Aorta (tissue), 5 donors: ENCODE measurements around the gene HYAL2. TPM values are rescaled to one million over a fixed set of nuclear protein-coding genes. Genes with fewer than 3 reads are reported as not detected.
"Not testable (repeated sequence)": the region's sequence is repeated elsewhere in the genome, so short reads cannot be mapped to it uniquely, and the experiment has no call there.

Experiments
- ATAC-seq: fragments of 200-7000 bp; cut with Tn5 transposase; one replicate; pipeline ENCODE4 v1.9.1; 2022; ENCODE audit warnings: moderate library complexity; ENCODE audit not compliant: low FRiP score
- DNase-seq, 2 donors: peaks; one replicate each; pipeline ENCODE4 v3.0.0-alpha.2; 2020
- H3K27ac ChIP-seq, 2 donors: one replicate each; pipeline ENCODE4 v1.5.1; 2013; ENCODE audit warnings: low read length in 2 of 2, mild to moderate bottlenecking in 2 of 2, moderate library complexity in 2 of 2, control low read depth in 1 of 2, inconsistent platforms in 1 of 2, low read depth in 1 of 2
- H3K27me3 ChIP-seq, 2 donors: one replicate each; pipeline ENCODE4 v1.6.1; 2013; ENCODE audit warnings: control low read depth in 1 of 2, low read length in 1 of 2, mild to moderate bottlenecking in 1 of 2, moderate library complexity in 1 of 2; ENCODE audit not compliant: insufficient read depth in 2 of 2, control insufficient read depth in 1 of 2
- H3K36me3 ChIP-seq, 2 donors: one replicate each; pipeline ENCODE4 v1.6.1; 2013; ENCODE audit warnings: control low read depth in 1 of 2, low read length in 1 of 2, mild to moderate bottlenecking in 1 of 2; ENCODE audit not compliant: insufficient read depth in 2 of 2, control insufficient read depth in 1 of 2
- H3K4me1 ChIP-seq, 2 donors: one replicate each; pipeline ENCODE4 v1.6.1; 2013; ENCODE audit warnings: low read length in 2 of 2, control low read depth in 1 of 2, mild to moderate bottlenecking in 1 of 2, moderate library complexity in 1 of 2; ENCODE audit not compliant: insufficient read depth in 2 of 2, control insufficient read depth in 1 of 2
- H3K4me3 ChIP-seq, 2 donors: one replicate each; pipeline ENCODE4 v1.5.1; 2013; ENCODE audit warnings: low read length in 2 of 2, control low read depth in 1 of 2, mild to moderate bottlenecking in 1 of 2
- H3K9me3 ChIP-seq: one replicate; pipeline ENCODE4 v1.6.1; 2013; ENCODE audit warnings: mild to moderate bottlenecking, low read length; ENCODE audit not compliant: control insufficient read depth
- WGBS, 2 donors: extraction: QIAGEN DNeasy Blood & Tissue Kit; methylation state at CpG; one replicate each; pipeline ENCODE4 v1.1.7; 2013; 5-methylcytosine and 5-hydroxymethylcytosine counted together
- intact Hi-C, 2 donors: fragments of 100-400 bp; cut with DNase I; formaldehyde crosslinking; loops; one replicate each; pipeline versions ENCODE4 v1.14.2 to v1.15.0; 2022
- polyA plus RNA-seq, 2 donors: library from polyadenylated mRNA; stranded (reverse); fragments of 200-250 nt; gene quantifications; one replicate each; pipeline ENCODE4 v1.2.3, GENCODE V29; 2013
- total RNA-seq, 2 donors: library from RNA; stranded (reverse); fragmentation: NEBNext Ultra II Directional; extraction: Animal tissue kit (Norgen Biotek cat#: 25700); gene quantifications; one replicate each; pipeline ENCODE4 v1.2.1, GENCODE V29; 2021
- donor health status: healthy with polysubstance abuse.
- donor health status: Bipolar disorder and iron deficiency.
- donor health status: DM: no; HTN: no; CAD: no.
- donor health status: DM: no; HTN: no; CAD: no.
- donor health status: DM: yes; HTN: yes; CAD: no.

HYAL2 gene
- total and polyA plus RNA-seq, 4 donors = 5.6 to 71.2 (median 38.9) TPM

DNA sequence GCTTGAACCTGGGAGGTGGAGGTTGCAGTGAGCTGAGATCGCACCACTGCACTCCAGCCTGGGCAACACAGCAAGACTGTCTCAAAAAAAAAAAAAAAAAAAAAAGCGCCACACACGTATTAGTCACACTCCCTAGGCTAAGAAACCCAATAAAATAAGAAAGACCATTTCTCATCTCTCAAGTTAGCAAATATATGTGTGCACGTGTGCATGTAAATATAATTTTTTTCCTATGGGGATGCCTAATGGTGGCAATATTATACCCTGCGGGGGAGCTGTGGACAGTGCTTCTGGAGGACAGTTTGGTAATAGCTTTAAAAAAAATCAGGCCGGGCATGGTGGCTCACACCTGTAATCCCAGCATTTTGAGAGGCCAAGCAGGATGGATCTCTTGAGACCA is 38.4 kb downstream of the HYAL2 start:
- H3K9me3 ChIP-seq, H3K4me3 ChIP-seq, H3K4me1 ChIP-seq, DNase-seq, ATAC-seq, H3K27ac ChIP-seq, intact Hi-C loops, H3K27me3 ChIP-seq, H3K36me3 ChIP-seq: not testable (repeated sequence)
- 80 to 84% methylated on average over 6 of the region's 6 CpGs for WGBS, 2 donors

DNA sequence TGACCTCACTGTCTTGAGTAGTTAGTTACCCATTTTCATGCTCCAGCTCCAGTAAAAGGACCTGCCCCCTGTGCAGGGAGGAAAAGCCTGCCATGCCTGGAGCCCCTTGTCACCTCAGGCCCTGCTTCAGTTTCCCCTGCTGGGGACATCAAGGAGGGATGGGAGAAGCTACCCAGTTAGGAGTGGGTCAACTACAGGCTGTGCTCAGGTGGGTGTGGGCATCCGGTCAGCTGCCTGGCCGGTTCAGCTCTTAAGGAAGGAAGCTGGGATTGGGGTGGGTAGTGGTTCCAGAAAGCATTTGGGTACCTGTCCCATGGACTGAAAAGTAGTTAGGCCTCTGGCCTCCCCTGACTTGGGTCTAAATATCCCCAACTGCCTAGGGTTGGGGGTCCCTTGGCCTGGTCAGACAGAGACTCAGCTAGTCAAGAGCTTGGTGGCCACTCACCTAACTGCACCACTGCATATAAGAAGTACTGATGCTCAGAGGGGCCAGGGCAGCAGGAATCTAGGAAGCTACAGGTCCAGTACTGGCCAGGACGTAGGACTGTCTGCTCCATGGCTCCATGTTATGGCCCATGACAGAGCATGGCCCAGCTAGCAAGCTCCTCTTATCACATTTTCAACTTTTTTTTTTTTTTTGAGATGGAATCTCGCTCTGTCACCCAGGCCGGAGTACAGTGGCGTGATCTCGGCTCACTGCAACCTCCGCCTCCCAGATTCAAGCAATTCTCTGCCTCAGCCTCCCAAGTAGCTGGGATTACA is 43.1 kb downstream of the HYAL2 start:
- no peak for ATAC-seq
- H3K9me3 ChIP-seq = no peaks in the 10 kb centered on the region
- intact Hi-C loops = loop anchor here in 1 of 2 donors (10.0 kb wide), 1 partner anchor 155 kb away; no protein-coding TSS in a partner anchor
- H3K4me1 ChIP-seq = no peaks in the 10 kb centered on the region
- no peak overlapping the region for H3K27ac ChIP-seq
- no peak overlapping the region for H3K4me3 ChIP-seq
- WGBS, 2 donors = 93 to 94% methylated on average over 8 of the region's 8 CpGs
- H3K27me3 ChIP-seq = no peaks in the 10 kb centered on the region
- peak in 1 of 2 donors; percentile 37 for DNase-seq
- H3K36me3 ChIP-seq = no peaks in the 10 kb centered on the region

GRCh38 chr3:50278880-50279224 is 43.7 kb downstream of the HYAL2 start, which contains the start of gene LSMEM2:
LSMEM2 (plus strand) TSS chr3:50279087; CDS start chr3:50279114, 27 bp downstream.
- intact Hi-C loops = loop anchor here in 1 of 2 donors (10.0 kb wide), 1 partner anchor 154 kb away; no protein-coding TSS in a partner anchor
- DNase-seq = peak in 1 of 2 donors; percentile 53
- WGBS, 2 donors = 0 to 10% methylated on average over 2 of the region's 2 CpGs
- Histone ChIP-seq H3K27me3 (no peaks in the 10 kb centered on the region), H3K4me1 (no peaks in the 10 kb centered on the region), H3K27ac (peak within 1 kb of the TSS in 1 of 2 donors; percentile 9), H3K36me3 (no peaks in the 10 kb centered on the region), H3K9me3 (no peaks in the 10 kb centered on the region), H3K4me3 (no peak within 1 kb of the TSS)
- ATAC-seq = peak; percentile 58

- H3K4me1 ChIP-seq = no peaks in the 10 kb centered on the region
- no peak for DNase-seq
- H3K9me3 ChIP-seq = no peaks in the 10 kb centered on the region
- H3K27ac ChIP-seq = peak overlapping the region in 1 of 2 donors; percentile 9
- WGBS, 2 donors = 75% methylated on average over 4 of the region's 4 CpGs
- ATAC-seq = peak; percentile 23
- no peak overlapping the region for H3K4me3 ChIP-seq
- H3K27me3 ChIP-seq = no peaks in the 10 kb centered on the region
- H3K36me3 ChIP-seq = no peaks in the 10 kb centered on the region
- intact Hi-C loops = loop anchor here in 1 of 2 donors (10.0 kb wide), 1 partner anchor 154 kb away; no protein-coding TSS in a partner anchor
Measured at GRCh38 chr3:50278123-50278879, 44.2 kb downstream of the HYAL2 start.

DNA sequence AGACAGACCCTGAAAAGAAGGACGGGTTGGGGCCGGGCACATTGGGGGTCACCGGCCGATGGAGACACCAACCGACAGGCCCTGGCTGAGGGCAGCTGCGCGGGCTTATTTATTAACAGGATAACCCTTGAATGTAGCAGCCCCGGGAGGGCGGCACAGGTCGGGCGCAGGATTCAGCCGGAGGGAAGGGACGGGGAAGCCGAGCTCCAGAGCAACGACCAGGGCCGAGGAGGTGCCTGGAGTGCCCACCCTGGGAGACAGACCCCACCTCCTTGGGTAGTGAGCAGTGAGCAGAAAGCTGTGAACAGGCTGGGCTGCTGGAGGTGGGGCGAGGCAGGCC is 45.8 kb downstream of the HYAL2 start:
- no peaks in the 10 kb centered on the region for H3K36me3 ChIP-seq
- intact Hi-C loops = loop anchor here in 1 of 2 donors (10.0 kb wide), 1 partner anchor 152 kb away; no protein-coding TSS in a partner anchor
- 90 to 91% methylated on average over 17 of the region's 17 CpGs for WGBS, 2 donors
- H3K4me1 ChIP-seq = no peaks in the 10 kb centered on the region
- no peak overlapping the region for H3K27ac ChIP-seq
- no peak overlapping the region for H3K4me3 ChIP-seq
- H3K27me3 ChIP-seq = no peaks in the 10 kb centered on the region
- ATAC-seq (no peak), DNase-seq (peak in 1 of 2 donors; percentile 40)
- no peaks in the 10 kb centered on the region for H3K9me3 ChIP-seq

- DNase-seq = peak in 1 of 2 donors; percentile 42
- Histone ChIP-seq H3K9me3 (no peaks in the 10 kb centered on the region), H3K27me3 (no peaks in the 10 kb centered on the region), H3K36me3 (no peaks in the 10 kb centered on the region), H3K4me1 (no peaks in the 10 kb centered on the region), H3K27ac (no peak overlapping the region), H3K4me3 (no peak overlapping the region)
- intact Hi-C loops = loop anchor here (2.0 to 10.0 kb wide), 2 partner anchors 49 to 151 kb away; no protein-coding TSS in a partner anchor
- ATAC-seq = no peak
- WGBS, 2 donors = 79 to 80% methylated on average over 79 of the region's 79 CpGs
Measured at GRCh38 chr3:50275996-50276761, 46.4 kb downstream of the HYAL2 start.

GRCh38 chr3:50275141-50275995 is 47.2 kb downstream of the HYAL2 start:
- Histone ChIP-seq H3K4me3 (no peak overlapping the region), H3K4me1 (no peaks in the 10 kb centered on the region), H3K9me3 (no peaks in the 10 kb centered on the region), H3K27me3 (no peaks in the 10 kb centered on the region), H3K27ac (no peak overlapping the region), H3K36me3 (no peaks in the 10 kb centered on the region)
- DNase-seq = peak in 1 of 2 donors; percentile 51
- intact Hi-C loops = loop anchor here (2.0 to 10.0 kb wide), 2 partner anchors 49 to 151 kb away; no protein-coding TSS in a partner anchor
- no peak for ATAC-seq
- 79% methylated on average over 65 of the region's 65 CpGs for WGBS, 2 donors
